ENCODE data around the gene SORCS1. TPM values are rescaled to one million over a fixed set of nuclear protein-coding genes. Genes with fewer than 3 reads are reported as not detected.

The SORCS1 gene
- total and polyA plus RNA-seq, 2 of the 8 experiments (the other 6 are each of a cell fraction or from before 2014, with no cell fraction given) = 4.1 to 4.6 TPM

GRCh38 chr10:106595281-106595680 lies 569.2 kb downstream of the SORCS1 start:
- Histone ChIP-seq H2BK120ac (replicated peaks; ENCODE audit: low read depth, low read length) (no peak overlapping the region), H4K8ac (ENCODE audit: extremely low read depth, insufficient read depth, low read length) (no peak overlapping the region), H3K23me2 (ENCODE audit: low read depth, low read length) (no peaks in the 10 kb centered on the region), H3K14ac (ENCODE audit: insufficient read length) (no peak overlapping the region), H3K4me1 (replicated peaks in 1 of 4; ENCODE audit: control insufficient read depth in 3 of 4, insufficient read depth in 4 of 4, low read length in 3 of 4) (no peaks in the 10 kb centered on the region), H2AFZ (ENCODE audit: low read length) (no peak overlapping the region), H3K4ac (replicated peaks; ENCODE audit: insufficient read length, low read depth, low read length) (no peak overlapping the region), H4K20me1 (replicated peaks in 1 of 2; ENCODE audit: control insufficient read depth in 1 of 2, insufficient read depth in 2 of 2, low read length in 2 of 2) (no peaks in the 10 kb centered on the region), H2BK20ac (ENCODE audit: low read length) (no peak overlapping the region), H4K91ac (replicated peaks; ENCODE audit: insufficient read length, low read length) (no peak overlapping the region), H3K18ac (ENCODE audit: extremely low read depth, low read length) (no peak overlapping the region), H3K27me3 (replicated peaks in 1 of 4; ENCODE audit: control insufficient read depth in 3 of 4, extremely low read depth in 1 of 4, insufficient read depth in 3 of 4, low read length in 3 of 4) (no peaks in the 10 kb centered on the region), H3K27ac (ENCODE audit: low read depth, low read length) (no peak overlapping the region), H2AK5ac (ENCODE audit: low read depth, low read length) (no peak overlapping the region), H2BK12ac (ENCODE audit: low read depth, low read length) (no peak overlapping the region), H3K79me2 (ENCODE audit: control insufficient read depth in 1 of 2, insufficient read depth in 2 of 2, low read length in 2 of 2) (no peaks in the 10 kb centered on the region), H2BK15ac (ENCODE audit: low read length) (no peak overlapping the region), H3K79me1 (ENCODE audit: low read depth, low read length) (no peaks in the 10 kb centered on the region), H3K4me2 (ENCODE audit: insufficient read depth in 1 of 2, low read depth in 2 of 2, low read length in 2 of 2) (no peak overlapping the region), H3K36me3 (ENCODE audit: control insufficient read depth in 2 of 4, insufficient read depth in 4 of 4, low read length in 3 of 4) (no peaks in the 10 kb centered on the region), H3K9ac (replicated peaks in 1 of 4; ENCODE audit: extremely low read depth in 1 of 4, low read depth in 3 of 4, low read length in 3 of 4) (no peak overlapping the region), H4K5ac (ENCODE audit: insufficient read length, low read depth, low read length) (no peak overlapping the region), H3K4me3 (ENCODE audit: extremely low read depth in 1 of 4, insufficient read depth in 2 of 4, low read depth in 3 of 4, low read length in 4 of 4) (no peak overlapping the region), H3K56ac (replicated peaks; ENCODE audit: insufficient read length, low read depth, low read length) (no peak overlapping the region), H3K23ac (ENCODE audit: insufficient read length) (no peak overlapping the region), H3K9me3 (ENCODE audit: insufficient read depth in 2 of 2, low read depth in 1 of 2, low read length in 1 of 2) (no peaks in the 10 kb centered on the region), H2BK5ac (ENCODE audit: low read depth, low read length) (no peak overlapping the region)
- no peak for DNase-seq (ENCODE audit: low read depth in 1 of 2, low spot score in 2 of 2)
- no peak for FAIRE-seq
- ChIA-PET CTCF (ENCODE audit: partially characterized antibody) (interaction anchor here (1.5 kb wide), 1 partner anchor 23 kb away, joined by 7 read pairs; no protein-coding TSS in a partner anchor), POLR2A (ENCODE audit: partially characterized antibody) (no interaction called here)
- TF ChIP-seq JUN (IDR thresholded peaks at IDR 0.05; ENCODE audit: low read depth, low read length) (no peak), POLR2AphosphoS5 (IDR thresholded peaks at IDR 0.05; ENCODE audit: low read depth, low read length) (no peak), CBX8 (IDR thresholded peaks at IDR 0.05; ENCODE audit: borderline replicate concordance, low read depth, low read length) (no peak), POLR2A (IDR thresholded peaks at IDR 0.05; ENCODE audit: control extremely low read depth in 1 of 2, low read depth in 2 of 2, low read length in 2 of 2) (no peak), ATF3 (IDR thresholded peaks at IDR 0.05; ENCODE audit: insufficient read depth, low read depth, low read length) (no peak), EZH2 (IDR thresholded peaks at IDR 0.05; ENCODE audit: low read depth, low read length, severe bottlenecking) (no peak), TAF1 (IDR thresholded peaks at IDR 0.05; ENCODE audit: low read depth, low read length) (no peak), FOSL1 (IDR thresholded peaks at IDR 0.05; ENCODE audit: insufficient read depth, low read depth, low read length) (no peak), CHD2 (IDR thresholded peaks at IDR 0.05; ENCODE audit: low read length) (no peak), EGR1 (IDR thresholded peaks at IDR 0.05; ENCODE audit: borderline replicate concordance, low read depth, low read length) (no peak)
- 91% methylated on average over 4 of the region's 4 CpGs; no CpG with 5 or more reads in 1 of the 2 experiments for WGBS, 2 experiments (ENCODE audit: extremely low coverage in 1 of 2, insufficient coverage in 1 of 2, insufficient read length in 1 of 2, insufficient replicate concordance in 2 of 2, low coverage in 1 of 2, low lambda C conversion rate in 2 of 2, missing lambda C conversion rate in 1 of 2)
